WTC11 (cell line): ENCODE results near the gene GNB5. TPM values are rescaled to one million over a fixed set of nuclear protein-coding genes. Genes with fewer than 3 reads are reported as not detected.

Experiments
- ATAC-seq: fragments of 200-7000 bp; cut with Tn5 transposase; 2 replicates; pipeline ENCODE4 v1.10.0; 2021; ENCODE audit warnings: mild to moderate bottlenecking, moderate library complexity
- CTCF ChIA-PET: fragments of 300-600 bp; sonication (Branson Sonifier 250); formaldehyde crosslinking; loops from one replicate; lab custom pipeline; 2021; ENCODE audit warnings: antibody characterized with exemption; lab: Charles Lee
- POLR2A ChIA-PET: fragments of 350-600 bp; sonication (Branson Sonifier 250); formaldehyde crosslinking; loops from one replicate; lab custom pipeline; 2021; ENCODE audit warnings: antibody characterized with exemption; lab: Charles Lee
- DNase-seq: peaks from one replicate; pipeline ENCODE4 v3.0.0; 2021; ENCODE audit warnings: low spot score
- H3K27ac Mint-ChIP-seq: 2 replicates; pipeline ENCODE4 v1.8.0; 2021; ENCODE audit warnings: mixed read lengths
- H3K27me3 Mint-ChIP-seq: 2 replicates; pipeline ENCODE4 v1.8.0; 2021; ENCODE audit warnings: low read depth, mild to moderate bottlenecking, moderate library complexity, mixed read lengths
- H3K36me3 Mint-ChIP-seq: 2 replicates; pipeline ENCODE4 v1.8.0; 2021; ENCODE audit warnings: mixed read lengths
- H3K4me1 Mint-ChIP-seq: 2 replicates; pipeline ENCODE4 v1.8.0; 2022; ENCODE audit warnings: mixed read lengths
- H3K4me3 Mint-ChIP-seq: 2 replicates; pipeline ENCODE4 v1.8.0; 2021; ENCODE audit warnings: mild to moderate bottlenecking, moderate library complexity, mixed read lengths
- H3K9me3 Mint-ChIP-seq: 2 replicates; pipeline ENCODE4 v1.8.0; 2021; ENCODE audit warnings: mixed read lengths
- ATF3 ChIP-seq: sonication (generic); formaldehyde crosslinking; conservative IDR thresholded peaks from 2 replicates; pipeline ENCODE4 v1.8.1; 2022; ENCODE audit warnings: mild to moderate bottlenecking, missing genetic modification reagents
- FOXJ3 ChIP-seq: sonication (generic); formaldehyde crosslinking; IDR thresholded peaks from 2 replicates; pipeline ENCODE4 v1.9.0; 2021; ENCODE audit warnings: missing genetic modification reagents, mild to moderate bottlenecking, borderline replicate concordance
- FOXK1 ChIP-seq: sonication (generic); formaldehyde crosslinking; IDR thresholded peaks from 2 replicates; pipeline ENCODE4 v1.8.0; 2022; ENCODE audit warnings: mild to moderate bottlenecking, moderate library complexity, missing genetic modification reagents
- FOXP4 ChIP-seq: sonication (generic); formaldehyde crosslinking; IDR thresholded peaks from 2 replicates; pipeline ENCODE4 v1.8.0; 2022; ENCODE audit warnings: mild to moderate bottlenecking, missing genetic modification reagents
- GTF2I ChIP-seq: fragments of 250-450 bp; sonication (Bioruptor Pico); conservative IDR thresholded peaks from 2 replicates; pipeline ENCODE4 v1.4.0; 2021; ENCODE audit warnings: mild to moderate bottlenecking
- IRF1 ChIP-seq: sonication (generic); formaldehyde crosslinking; IDR thresholded peaks from 2 replicates; pipeline ENCODE4 v1.8.0; 2023; ENCODE audit warnings: missing genetic modification reagents
- JUN ChIP-seq: sonication (generic); formaldehyde crosslinking; IDR thresholded peaks from 2 replicates; pipeline ENCODE4 v1.8.0; 2023; ENCODE audit warnings: mild to moderate bottlenecking, missing genetic modification reagents
- MAX ChIP-seq: sonication (generic); formaldehyde crosslinking; IDR thresholded peaks from 2 replicates; pipeline ENCODE4 v1.8.0; 2022; ENCODE audit warnings: mild to moderate bottlenecking, missing genetic modification reagents
- NR3C1 ChIP-seq: sonication (generic); formaldehyde crosslinking; conservative IDR thresholded peaks from 2 replicates; pipeline ENCODE4 v1.8.1; 2023; ENCODE audit warnings: low read depth, mild to moderate bottlenecking, missing genetic modification reagents
- PRRX2 ChIP-seq: fragments of 250-450 bp; sonication (Bioruptor Pico); IDR thresholded peaks from 2 replicates; pipeline ENCODE4 v1.8.0; 2021; ENCODE audit warnings: mild to moderate bottlenecking
- RORB ChIP-seq: fragments of 250-450 bp; sonication (Bioruptor Pico); IDR thresholded peaks from 2 replicates; pipeline ENCODE4 v1.9.0; 2021; ENCODE audit warnings: mild to moderate bottlenecking
- SOX15 ChIP-seq: fragments of 250-450 bp; sonication (Bioruptor Pico); IDR thresholded peaks from 2 replicates; pipeline ENCODE4 v1.9.0; 2021; ENCODE audit warnings: mild to moderate bottlenecking
- SP1 ChIP-seq: sonication (generic); formaldehyde crosslinking; conservative IDR thresholded peaks from 2 replicates; pipeline ENCODE4 v1.8.1; 2022; ENCODE audit warnings: missing genetic modification reagents
- TEAD1 ChIP-seq: sonication (generic); formaldehyde crosslinking; IDR thresholded peaks from 2 replicates; pipeline ENCODE4 v1.8.0; 2022; ENCODE audit warnings: mild to moderate bottlenecking, missing genetic modification reagents
- USF1 ChIP-seq: sonication (generic); formaldehyde crosslinking; IDR thresholded peaks from 2 replicates; pipeline ENCODE4 v1.8.0; 2022; ENCODE audit warnings: mild to moderate bottlenecking, missing genetic modification reagents
- USF2 ChIP-seq: sonication (generic); formaldehyde crosslinking; IDR thresholded peaks from 2 replicates; pipeline ENCODE4 v1.8.1; 2023; ENCODE audit warnings: mild to moderate bottlenecking, missing genetic modification reagents, moderate library complexity
- ZBTB43 ChIP-seq: sonication (generic); formaldehyde crosslinking; IDR thresholded peaks from 2 replicates; pipeline ENCODE4 v1.8.1; 2023; ENCODE audit warnings: mild to moderate bottlenecking, missing genetic modification reagents
- ZMAT4 ChIP-seq: fragments of 250-450 bp; sonication (Bioruptor Pico); IDR thresholded peaks from 2 replicates; pipeline ENCODE4 v1.9.0; 2021; ENCODE audit warnings: mild to moderate bottlenecking
- ZNF263 ChIP-seq: sonication (generic); formaldehyde crosslinking; IDR thresholded peaks from 2 replicates; pipeline ENCODE4 v1.8.1; 2022; ENCODE audit warnings: low read depth, mild to moderate bottlenecking, moderate library complexity, missing genetic modification reagents
- ZNF425 ChIP-seq: fragments of 250-450 bp; sonication (Bioruptor Pico); conservative IDR thresholded peaks from 2 replicates; pipeline ENCODE4 v1.9.0; 2021; ENCODE audit warnings: mild to moderate bottlenecking
- total RNA-seq: library from RNA; stranded (reverse); gene quantifications from 3 replicates; pipeline ENCODE4 v1.2.3, GENCODE V29; 2021

Gene GNB5
- total RNA-seq, 1 experiment from 2014 or later: 37.0 TPM

GRCh38 chr15:52121896-52122295, 69.3 kb downstream of the GNB5 start:
- no peak for DNase-seq
- H3K27me3 Mint-ChIP-seq: no peaks in the 10 kb centered on the region
- no peak overlapping the region for H3K4me3 Mint-ChIP-seq
- no peaks in the 10 kb centered on the region for H3K9me3 Mint-ChIP-seq
- no peak overlapping the region for H3K27ac Mint-ChIP-seq
- no peaks in the 10 kb centered on the region for H3K36me3 Mint-ChIP-seq
- TF ChIP-seq ZBTB43 (CRISPR knock-in tag) (no peak), ZMAT4 (CRISPR knock-in tag) (no peak), PRRX2 (CRISPR knock-in tag) (no peak), JUN (no peak), IRF1 (CRISPR knock-in tag) (no peak)
- TF ChIP-seq, all 79 proteins: peak for 0
- ChIA-PET CTCF (no interaction called here), POLR2A (no interaction called here)
- peaks cover 13% of the 10 kb centered on the region for H3K4me1 Mint-ChIP-seq
- no peak for ATAC-seq

- DNase-seq (no peak), ATAC-seq (no peak)
- H3K27ac Mint-ChIP-seq: no peak overlapping the region
- H3K36me3 Mint-ChIP-seq: no peaks in the 10 kb centered on the region
- peaks cover 20% of the 10 kb centered on the region for H3K4me1 Mint-ChIP-seq
- TF ChIP-seq NR3C1 (CRISPR knock-in tag): no peak
- TF ChIP-seq FOXJ3 (CRISPR knock-in tag): no peak
- TF ChIP-seq USF1 (CRISPR knock-in tag): no peak
- TF ChIP-seq ATF3 (CRISPR knock-in tag): no peak
- TF ChIP-seq ZNF425 (CRISPR knock-in tag): no peak
- TF ChIP-seq FOXP4: no peak
- TF ChIP-seq MAX (CRISPR knock-in tag): no peak
- no peak overlapping the region for H3K4me3 Mint-ChIP-seq
- ChIA-PET CTCF (interaction anchor here (0.7 to 1.4 kb wide), 4 partner anchors 9 to 42 kb away, joined by 3 to 5 read pairs (median 4); partner anchors contain the start of gene BCL2L10), POLR2A (no interaction called here)
- H3K9me3 Mint-ChIP-seq: no peaks in the 10 kb centered on the region
- H3K27me3 Mint-ChIP-seq: no peaks in the 10 kb centered on the region
Measured at GRCh38 chr15:52121006-52121405, 70.2 kb downstream of the GNB5 start.

GRCh38 chr15:52120488-52120887, 70.7 kb downstream of the GNB5 start:
- DNase-seq (no peak), ATAC-seq (peak; percentile 59)
- Mint-ChIP-seq H3K27me3 (no peaks in the 10 kb centered on the region), H3K36me3 (no peaks in the 10 kb centered on the region), H3K9me3 (no peaks in the 10 kb centered on the region), H3K4me1 (peaks cover 20% of the 10 kb centered on the region), H3K4me3 (no peak overlapping the region), H3K27ac (no peak overlapping the region; the same call in 1 of the 2 replicates)
- ChIA-PET POLR2A (no interaction called here), CTCF (interaction anchor here (0.6 to 1.4 kb wide), 5 partner anchors 9 to 171 kb away, joined by 3 to 5 read pairs (median 4); partner anchors contain the start of gene BCL2L10)
- TF ChIP-seq ZNF263: no peak
- no peak for TF ChIP-seq GTF2I
- no peak for TF ChIP-seq SOX15
- TF ChIP-seq SP1 (CRISPR knock-in tag): no peak
- no peak for TF ChIP-seq ZNF425 (CRISPR knock-in tag)
- no peak for TF ChIP-seq RORB (CRISPR knock-in tag)
- TF ChIP-seq USF2 (CRISPR knock-in tag): no peak
- TF ChIP-seq TEAD1: no peak
- TF ChIP-seq FOXK1: no peak
